GM23338 (cell line): ENCODE measurements around the gene VMAC. TPM values are rescaled to one million over a fixed set of nuclear protein-coding genes. Genes with fewer than 3 reads are reported as not detected.

Source experiments
- ATAC-seq: fragments of 200-7000 bp; cut with Tn5 transposase; 3 replicates; pipeline ENCODE4 v1.9.1; 2020
- DNase-seq: peaks from one replicate; pipeline ENCODE4 v3.0.0-alpha.2; 2015; ENCODE audit warnings: low spot score
- H2AFZ ChIP-seq: fragments of 200-600 bp; sonication (generic); 2 replicates; pipeline ENCODE4 v1.8.0; 2016; ENCODE audit warnings: antibody characterized with exemption, mild to moderate bottlenecking, moderate library complexity
- H3F3A ChIP-seq: fragments of 200-600 bp; sonication (generic); replicated peaks from 2 replicates; pipeline ENCODE4 v1.8.0; 2017; ENCODE audit warnings: antibody characterized with exemption, mixed run types, low read depth
- H3K27ac ChIP-seq: fragments of 200-600 bp; sonication (generic); 2 replicates; pipeline ENCODE4 v1.6.1; 2016; ENCODE audit warnings: low read depth
- H3K27me3 ChIP-seq: fragments of 200-600 bp; sonication (generic); 2 replicates; pipeline ENCODE4 v1.8.0; 2016; ENCODE audit warnings: mild to moderate bottlenecking, mixed run types, moderate library complexity; ENCODE audit not compliant: insufficient read depth
- H3K36me3 ChIP-seq: fragments of 200-600 bp; sonication (generic); 2 replicates; pipeline ENCODE4 v1.8.0; 2016; ENCODE audit warnings: mild to moderate bottlenecking; ENCODE audit not compliant: insufficient read depth
- H3K4me1 ChIP-seq: fragments of 200-600 bp; sonication (generic); 2 replicates; pipeline ENCODE4 v1.8.0; 2016; ENCODE audit warnings: mild to moderate bottlenecking, moderate library complexity; ENCODE audit not compliant: insufficient read depth
- H3K4me2 ChIP-seq: fragments of 200-600 bp; sonication (generic); 2 replicates; pipeline ENCODE4 v1.7.1; 2017; ENCODE audit warnings: mixed run types
- H3K4me3 ChIP-seq: fragments of 200-600 bp; sonication (generic); 2 replicates; pipeline ENCODE4 v1.6.1; 2016; ENCODE audit warnings: mixed run types
- H3K79me2 ChIP-seq: fragments of 200-600 bp; sonication (generic); replicated peaks from 2 replicates; pipeline ENCODE4 v1.8.0; 2017; ENCODE audit warnings: mild to moderate bottlenecking; ENCODE audit not compliant: insufficient read depth
- H3K9me2 ChIP-seq: fragments of 200-600 bp; sonication (generic); 2 replicates; pipeline ENCODE4 v1.8.0; 2017; ENCODE audit not compliant: insufficient read depth
- H4K20me1 ChIP-seq: fragments of 200-600 bp; sonication (generic); replicated peaks from 2 replicates; pipeline ENCODE4 v1.8.0; 2017; ENCODE audit warnings: mild to moderate bottlenecking; ENCODE audit not compliant: insufficient read depth
- H3K27ac Mint-ChIP-seq: 2 replicates; pipeline ENCODE4 v1.8.0; 2020; ENCODE audit warnings: inconsistent platforms, mild to moderate bottlenecking, moderate library complexity, mixed read lengths
- H3K27me3 Mint-ChIP-seq: 3 replicates; pipeline ENCODE4 v1.8.0; 2022; ENCODE audit warnings: low read depth, mild to moderate bottlenecking, moderate library complexity, mixed read lengths, inconsistent platforms; ENCODE audit not compliant: insufficient read depth, poor library complexity
- H3K36me3 Mint-ChIP-seq: 3 replicates; pipeline ENCODE4 v1.8.0; 2021; ENCODE audit warnings: low read depth, mild to moderate bottlenecking, inconsistent platforms, moderate library complexity, mixed read lengths
- H3K4me1 Mint-ChIP-seq: 3 replicates; pipeline ENCODE4 v1.8.0; 2020; ENCODE audit warnings: mild to moderate bottlenecking, inconsistent platforms, mixed read lengths
- H3K4me3 Mint-ChIP-seq: 3 replicates; pipeline ENCODE4 v1.8.0; 2021; ENCODE audit warnings: moderate library complexity, mild to moderate bottlenecking, inconsistent platforms, mixed read lengths
- H3K9me3 Mint-ChIP-seq: 3 replicates; pipeline ENCODE4 v1.8.0; 2020; ENCODE audit warnings: moderate library complexity, mild to moderate bottlenecking, inconsistent platforms, mixed read lengths
- CREB1 ChIP-seq: fragments of 250-450 bp; sonication (Bioruptor Pico); IDR thresholded peaks from 2 replicates; pipeline ENCODE4 v1.5.0; 2020; ENCODE audit warnings: low read depth, mild to moderate bottlenecking, moderate library complexity
- CTCF ChIP-seq, 2 experiments: fragments of 200-600 bp in 1 of 2; sonication (generic) in 1 of 2; conservative IDR thresholded peaks; 2 replicates each; pipeline versions ENCODE4 v1.5.1 to v1.6.1; 2016 to 2017; ENCODE audit warnings: antibody characterized with exemption in 2 of 2, low read depth in 2 of 2, mild to moderate bottlenecking in 2 of 2, moderate library complexity in 1 of 2
- EZH2 ChIP-seq: fragments of 200-600 bp; sonication (generic); IDR thresholded peaks from one replicate; pipeline ENCODE4 v1.8.0; 2017; ENCODE audit warnings: antibody characterized with exemption, mild to moderate bottlenecking, low read depth; ENCODE audit not compliant: unreplicated experiment
- EZH2phosphoT487 ChIP-seq: fragments of 200-600 bp; sonication (generic); IDR thresholded peaks from one replicate; pipeline ENCODE4 v1.8.1; 2018; ENCODE audit warnings: antibody characterized with exemption; ENCODE audit not compliant: unreplicated experiment
- JUNB ChIP-seq: IDR thresholded peaks from one replicate; pipeline ENCODE4 v1.6.1; 2016; ENCODE audit warnings: antibody characterized with exemption; ENCODE audit not compliant: unreplicated experiment
- NANOG ChIP-seq: IDR thresholded peaks from 2 replicates; pipeline ENCODE4 v1.6.1; 2016; ENCODE audit warnings: antibody characterized with exemption, borderline replicate concordance
- POLR2AphosphoS5 ChIP-seq: IDR thresholded peaks from 2 replicates; pipeline ENCODE4 v1.6.1; 2016; ENCODE audit warnings: antibody characterized with exemption, low read depth
- REST ChIP-seq: IDR thresholded peaks from one replicate; pipeline ENCODE4 v1.6.1; 2018; ENCODE audit warnings: antibody characterized with exemption; ENCODE audit not compliant: unreplicated experiment
- STAT1 ChIP-seq: IDR thresholded peaks from one replicate; pipeline ENCODE4 v1.6.1; 2016; ENCODE audit warnings: antibody characterized with exemption; ENCODE audit not compliant: unreplicated experiment
- ZNF114 ChIP-seq: fragments of 250-450 bp; sonication (Bioruptor Pico); IDR thresholded peaks from 2 replicates; pipeline ENCODE4 v1.5.0; 2020; ENCODE audit warnings: mild to moderate bottlenecking, moderate library complexity
- ZNF331 ChIP-seq: fragments of 250-450 bp; sonication (Bioruptor Pico); IDR thresholded peaks from 2 replicates; pipeline ENCODE4 v1.5.0; 2020; ENCODE audit warnings: low read depth, mild to moderate bottlenecking, moderate library complexity
- ZNF462 ChIP-seq: fragments of 250-450 bp; sonication (Bioruptor Pico); IDR thresholded peaks from 2 replicates; pipeline ENCODE4 v1.5.0; 2020; ENCODE audit warnings: mild to moderate bottlenecking, moderate library complexity
- polyA plus RNA-seq: library from polyadenylated mRNA; unstranded; fragments of >200 nt; fragmentation: Nextera tagmentation; extraction: Ambion mirVana; gene quantifications from 2 replicates; pipeline ENCODE4 v1.2.1, GENCODE V29; 2016
- total RNA-seq: library from RNA; depleted of rRNA; stranded (reverse); fragments of >200 nt; shearing (Covaris generic); gene quantifications from 2 replicates; pipeline ENCODE4 v1.2.3, GENCODE V29; 2014
- TF ChIP-seq, protein P1 (sequence below): IDR thresholded peaks from 2 replicates; pipeline ENCODE4 v1.6.1; 2016; ENCODE audit warnings: antibody characterized with exemption

Gene VMAC
- total and polyA plus RNA-seq, 2 experiments from 2014 or later: 0.79 to 3.7 TPM

- Mint-ChIP-seq H3K9me3 (no peaks in the 10 kb centered on the region), H3K36me3 (peaks cover 45% of the 10 kb centered on the region), H3K4me1 (no peaks in the 10 kb centered on the region), H3K27me3 (peaks cover 6% of the 10 kb centered on the region), H3K27ac (no peak overlapping the region), H3K4me3 (no peak overlapping the region)
- Histone ChIP-seq H3K27ac (no peak overlapping the region), H2AFZ (no peak overlapping the region), H3K36me3 (no peaks in the 10 kb centered on the region; the same call in 1 of the 2 replicates), H3K4me2 (no peak overlapping the region), H3K79me2 (peaks cover 25% of the 10 kb centered on the region), H3F3A (0 out of 2 replicates have a peak, but pooled peaks cover 3% of the 10 kb centered on the region), H3K9me2 (no peaks in the 10 kb centered on the region), H4K20me1 (peaks cover 19% of the 10 kb centered on the region; the same call in 1 of the 2 replicates), H3K4me1 (no peaks in the 10 kb centered on the region), H3K27me3 (no peaks in the 10 kb centered on the region), H3K4me3 (no peak overlapping the region)
- DNase-seq (no peak), ATAC-seq (no peak)
- no peak for TF ChIP-seq NANOG
- no peak for TF ChIP-seq POLR2AphosphoS5
- no peak for TF ChIP-seq REST
- no peak for TF ChIP-seq CTCF (conservative IDR thresholded peaks at IDR 0.05; ENCODE audit: low read depth in 2 of 2)
- no peak for TF ChIP-seq ZNF114 (CRISPR knock-in tag)
- TF ChIP-seq JUNB: no peak
- no peak for TF ChIP-seq STAT1
- TF ChIP-seq ZNF331 (CRISPR knock-in tag): no peak
- TF ChIP-seq CREB1 (CRISPR knock-in tag): no peak
- TF ChIP-seq ZNF462: no peak
- no peak for TF ChIP-seq EZH2
- TF ChIP-seq EZH2phosphoT487: no peak
- TF ChIP-seq, protein P1, sequence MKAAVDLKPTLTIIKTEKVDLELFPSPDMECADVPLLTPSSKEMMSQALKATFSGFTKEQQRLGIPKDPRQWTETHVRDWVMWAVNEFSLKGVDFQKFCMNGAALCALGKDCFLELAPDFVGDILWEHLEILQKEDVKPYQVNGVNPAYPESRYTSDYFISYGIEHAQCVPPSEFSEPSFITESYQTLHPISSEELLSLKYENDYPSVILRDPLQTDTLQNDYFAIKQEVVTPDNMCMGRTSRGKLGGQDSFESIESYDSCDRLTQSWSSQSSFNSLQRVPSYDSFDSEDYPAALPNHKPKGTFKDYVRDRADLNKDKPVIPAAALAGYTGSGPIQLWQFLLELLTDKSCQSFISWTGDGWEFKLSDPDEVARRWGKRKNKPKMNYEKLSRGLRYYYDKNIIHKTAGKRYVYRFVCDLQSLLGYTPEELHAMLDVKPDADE: no peak
Measured at GRCh38 chr19:5934069-5934401, 29.4 kb downstream of the VMAC start.
